ENCODE results near the gene ZFAND2B. TPM values are rescaled to one million over a fixed set of nuclear protein-coding genes. Genes with fewer than 3 reads are reported as not detected.
A peak's percentile ranks its signal among the peaks of the same experiment; 100 is the strongest.
"Not testable (repeated sequence)": the region's sequence is repeated elsewhere in the genome, so short reads cannot be mapped to it uniquely, and the experiment has no call there.

The ZFAND2B gene
- total RNA-seq, 1 donor from 2014 or later: 29.3 TPM

DNA sequence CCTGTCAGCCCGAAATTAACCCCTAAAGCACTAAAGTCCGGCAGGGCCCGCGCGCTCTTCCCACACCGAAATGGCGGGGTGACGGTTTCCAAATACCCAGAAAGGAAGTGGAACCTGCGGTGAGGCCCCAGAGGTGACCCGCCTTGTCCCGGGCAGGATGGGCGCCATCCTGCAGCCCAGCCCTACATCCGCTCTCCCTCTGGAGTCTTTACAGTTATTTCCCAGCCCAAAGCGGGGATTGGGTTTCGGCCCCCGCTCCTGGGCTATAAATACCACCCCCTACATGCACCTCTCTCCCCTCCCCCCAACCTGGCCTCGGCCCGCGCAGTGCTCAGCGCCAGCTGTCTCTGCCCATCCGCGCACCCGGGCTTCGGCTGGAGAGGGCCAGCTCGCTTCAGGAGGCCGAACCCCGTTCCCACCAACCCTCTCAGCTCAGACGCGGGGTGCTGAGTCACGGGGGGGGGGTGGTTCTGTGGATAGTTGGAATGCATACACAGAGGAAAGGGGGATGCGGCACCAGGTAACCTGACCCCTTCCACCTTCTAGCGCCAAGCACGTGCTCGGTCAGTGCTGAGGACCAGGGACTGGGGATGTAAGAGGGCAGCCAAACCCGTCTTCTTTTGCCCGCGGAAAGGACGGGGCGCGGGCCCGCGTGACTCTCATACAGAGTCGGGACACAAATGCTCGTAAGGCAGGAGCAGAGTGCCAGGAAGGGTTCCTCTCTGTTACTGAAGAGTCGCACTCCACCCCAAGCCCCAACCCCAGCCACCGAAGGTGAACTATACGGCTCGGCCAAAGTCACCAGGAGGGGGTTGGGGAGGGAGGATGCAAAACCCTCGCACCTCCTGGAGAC is 46.5 kb downstream of the ZFAND2B start, which contains the start of gene TUBA4B:
Gene TUBA4B (plus strand): TSS at position 344 of the 853 bp plus-strand sequence. CDS start 165 bp downstream, at position 509.
- H3K4me1 Mint-ChIP-seq (ENCODE audit: low read depth): peaks cover 17% of the 10 kb centered on the region
- DNase-seq (ENCODE audit: low spot score, unreplicated experiment): no peak
- TF ChIP-seq, protein P1, sequence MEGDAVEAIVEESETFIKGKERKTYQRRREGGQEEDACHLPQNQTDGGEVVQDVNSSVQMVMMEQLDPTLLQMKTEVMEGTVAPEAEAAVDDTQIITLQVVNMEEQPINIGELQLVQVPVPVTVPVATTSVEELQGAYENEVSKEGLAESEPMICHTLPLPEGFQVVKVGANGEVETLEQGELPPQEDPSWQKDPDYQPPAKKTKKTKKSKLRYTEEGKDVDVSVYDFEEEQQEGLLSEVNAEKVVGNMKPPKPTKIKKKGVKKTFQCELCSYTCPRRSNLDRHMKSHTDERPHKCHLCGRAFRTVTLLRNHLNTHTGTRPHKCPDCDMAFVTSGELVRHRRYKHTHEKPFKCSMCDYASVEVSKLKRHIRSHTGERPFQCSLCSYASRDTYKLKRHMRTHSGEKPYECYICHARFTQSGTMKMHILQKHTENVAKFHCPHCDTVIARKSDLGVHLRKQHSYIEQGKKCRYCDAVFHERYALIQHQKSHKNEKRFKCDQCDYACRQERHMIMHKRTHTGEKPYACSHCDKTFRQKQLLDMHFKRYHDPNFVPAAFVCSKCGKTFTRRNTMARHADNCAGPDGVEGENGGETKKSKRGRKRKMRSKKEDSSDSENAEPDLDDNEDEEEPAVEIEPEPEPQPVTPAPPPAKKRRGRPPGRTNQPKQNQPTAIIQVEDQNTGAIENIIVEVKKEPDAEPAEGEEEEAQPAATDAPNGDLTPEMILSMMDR (IDR thresholded peaks at IDR 0.05; ENCODE audit: unreplicated experiment): no peak
- peak within 1 kb of the TSS; percentile 71 for H3K4me3 Mint-ChIP-seq (ENCODE audit: low read depth)
- no peaks in the 10 kb centered on the region for H3K36me3 Mint-ChIP-seq (ENCODE audit: insufficient read depth)
- no peaks in the 10 kb centered on the region for H3K9me3 Mint-ChIP-seq (ENCODE audit: low read depth)
- H3K27ac Mint-ChIP-seq: peak within 1 kb of the TSS; percentile 52
- H3K27me3 Mint-ChIP-seq: peaks cover 56% of the 10 kb centered on the region

DNA sequence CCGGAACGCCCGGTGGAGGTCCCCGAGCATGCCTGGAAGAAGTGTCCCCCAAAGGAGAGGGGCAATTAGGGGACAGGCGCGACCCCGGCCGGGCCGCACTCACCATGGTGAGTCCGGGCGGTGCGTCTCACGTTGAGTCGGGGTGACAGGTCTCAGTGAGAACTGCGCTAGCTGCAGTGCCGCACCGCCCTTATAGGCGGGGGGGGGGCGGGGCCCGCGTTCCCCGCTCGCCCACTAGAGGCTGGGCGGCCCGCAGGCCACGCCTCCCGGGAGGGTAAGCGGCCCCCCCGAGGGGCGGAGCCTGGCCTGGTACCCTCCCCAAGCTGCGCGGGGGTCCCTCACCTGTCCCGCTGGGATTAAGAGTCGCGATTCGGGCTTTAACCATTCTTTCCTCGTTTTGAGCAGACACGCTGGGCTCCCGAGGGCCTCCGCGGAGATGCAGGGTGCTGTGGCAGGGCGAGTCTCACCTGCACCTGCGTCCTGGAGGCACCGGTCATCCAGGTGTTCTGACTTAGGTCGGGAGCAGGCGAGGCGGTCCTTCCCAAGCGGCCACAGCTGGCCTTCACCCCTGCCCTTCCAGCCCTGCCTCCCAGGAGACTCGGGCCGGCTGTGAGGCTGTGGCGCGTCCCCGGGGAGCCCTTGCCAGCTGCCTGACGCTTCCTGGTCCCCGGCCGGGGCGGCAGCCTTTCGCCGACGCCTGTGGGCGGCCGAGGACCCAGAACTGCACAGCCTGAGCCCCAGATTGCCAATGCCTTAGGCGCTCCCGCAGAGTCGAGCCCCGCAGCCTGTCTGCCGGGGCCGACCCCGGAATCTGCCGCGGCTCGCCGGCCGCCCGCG is 47.4 kb downstream of the ZFAND2B start, which contains the start of gene TUBA4A:
Gene TUBA4A (minus strand): TSS at position 166 of the 837 bp plus-strand sequence. CDS start 60 bp downstream, at position 106.
- DNase-seq (ENCODE audit: low spot score, unreplicated experiment): peak; percentile 57
- H3K9me3 Mint-ChIP-seq (ENCODE audit: low read depth): no peaks in the 10 kb centered on the region
- H3K27me3 Mint-ChIP-seq: peaks cover 61% of the 10 kb centered on the region
- H3K36me3 Mint-ChIP-seq (ENCODE audit: insufficient read depth): no peaks in the 10 kb centered on the region
- TF ChIP-seq, protein P1 (IDR thresholded peaks at IDR 0.05; ENCODE audit: unreplicated experiment): no peak
- H3K27ac Mint-ChIP-seq: peak within 1 kb of the TSS; percentile 52
- H3K4me1 Mint-ChIP-seq (ENCODE audit: low read depth): peaks cover 13% of the 10 kb centered on the region
- peak within 1 kb of the TSS; percentile 71 for H3K4me3 Mint-ChIP-seq (ENCODE audit: low read depth)

DNA sequence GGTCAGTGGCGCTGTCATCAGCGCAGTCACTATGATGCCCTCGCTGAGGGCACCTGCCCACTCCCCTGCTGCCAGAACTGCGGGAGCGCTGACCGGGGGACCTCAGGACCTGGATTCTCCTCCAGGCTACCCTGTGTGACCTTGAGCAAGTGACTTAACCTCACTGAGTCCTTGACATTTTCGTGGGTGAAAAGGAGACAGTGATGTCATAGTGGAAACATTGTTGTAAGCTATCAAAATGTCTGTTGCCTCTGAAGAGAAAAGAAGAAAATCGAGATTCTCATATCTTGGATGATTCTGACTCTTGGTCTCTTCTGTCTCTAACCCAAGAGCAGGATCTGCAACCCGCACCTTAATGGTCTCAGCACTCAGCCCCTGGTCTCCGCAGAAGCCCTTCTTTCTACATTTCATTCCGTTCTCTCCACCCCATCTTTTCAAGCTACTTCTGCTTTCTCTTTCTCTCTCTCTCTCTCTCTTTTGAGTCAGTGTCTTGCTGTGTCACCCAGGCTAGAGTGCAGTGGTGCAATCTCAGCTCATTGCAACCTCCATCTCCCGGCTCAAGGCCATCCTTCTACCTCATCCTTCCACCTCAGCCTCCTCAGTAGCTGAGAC is 48.1 kb downstream of the ZFAND2B start:
- Mint-ChIP-seq H3K27me3 (peaks cover 65% of the 10 kb centered on the region), H3K27ac (no peak overlapping the region), H3K4me3 (ENCODE audit: low read depth) (peak overlapping the region; percentile 32), H3K9me3 (ENCODE audit: low read depth) (no peaks in the 10 kb centered on the region), H3K36me3 (ENCODE audit: insufficient read depth) (no peaks in the 10 kb centered on the region), H3K4me1 (ENCODE audit: low read depth) (peaks cover 5% of the 10 kb centered on the region)
- TF ChIP-seq, protein P1 (IDR thresholded peaks at IDR 0.05; ENCODE audit: unreplicated experiment): no peak
- DNase-seq (ENCODE audit: low spot score, unreplicated experiment): no peak

DNA sequence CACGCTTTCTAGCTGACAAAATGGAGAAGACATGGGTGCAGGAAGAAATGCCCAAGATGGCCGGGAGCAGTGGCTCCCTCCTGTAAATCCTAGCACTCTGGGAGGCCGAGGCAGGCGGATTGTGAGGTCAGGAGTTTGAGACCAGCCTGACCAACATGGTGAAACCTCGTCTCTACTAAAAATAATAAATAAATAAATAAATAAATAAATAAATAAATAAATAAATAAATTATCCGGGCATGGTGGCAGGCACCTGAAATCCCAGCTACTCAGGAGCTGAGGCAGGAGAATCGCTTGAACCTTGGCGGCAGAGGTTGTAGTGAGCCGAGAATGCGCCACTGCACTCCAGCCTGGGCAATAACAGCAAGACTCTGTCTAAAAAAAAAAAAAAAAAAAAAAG is 52.4 kb downstream of the ZFAND2B start:
- not testable (repeated sequence) for H3K27ac Mint-ChIP-seq; H3K4me3 Mint-ChIP-seq (ENCODE audit: low read depth); H3K4me1 Mint-ChIP-seq (ENCODE audit: low read depth); H3K36me3 Mint-ChIP-seq (ENCODE audit: insufficient read depth); H3K9me3 Mint-ChIP-seq (ENCODE audit: low read depth); DNase-seq (ENCODE audit: low spot score, unreplicated experiment)
- peaks cover 59% of the 10 kb centered on the region for H3K27me3 Mint-ChIP-seq

Other genes starting within 250 kb of the ZFAND2B start
- gene CDK5R2, start 247.1 kb upstream of the ZFAND2B start, total RNA-seq: 5.1 and 6.2 TPM in 2 replicates
- gene FEV, start 221.6 kb upstream of the ZFAND2B start, total RNA-seq: 13.5 and 15.6 TPM in 2 replicates
- 24.4 and 30.1 TPM in 2 replicates for gene CRYBA2, start 213.4 kb upstream of the ZFAND2B start, total RNA-seq
- 0.65 and 0.67 TPM in 2 replicates for gene CFAP65, start 165.3 kb upstream of the ZFAND2B start, total RNA-seq
- gene IHH, start 145.9 kb upstream of the ZFAND2B start, total RNA-seq: 17.3 and 24.1 TPM in 2 replicates
- 15.4 and 17.7 TPM in 2 replicates for gene NHEJ1, start 46.0 kb upstream of the ZFAND2B start, total RNA-seq
- gene SLC23A3, start 36.8 kb upstream of the ZFAND2B start, total RNA-seq: 1.7 and 2.8 TPM in 2 replicates
- gene CNPPD1, start 29.9 kb upstream of the ZFAND2B start, total RNA-seq: 38.9 and 40.8 TPM in 2 replicates
- 77.0 and 77.4 TPM in 2 replicates for gene RETREG2, start 28.5 kb upstream of the ZFAND2B start, total RNA-seq
- 26.7 and 29.9 TPM in 2 replicates for gene ABCB6, start 12.2 kb downstream of the ZFAND2B start, total RNA-seq
- 40.6 and 43.6 TPM in 2 replicates for gene ATG9A, start 22.9 kb downstream of the ZFAND2B start, total RNA-seq
- gene ANKZF1, start 23.0 kb downstream of the ZFAND2B start, total RNA-seq: 64.3 and 66.7 TPM in 2 replicates
- gene GLB1L, start 38.7 kb downstream of the ZFAND2B start, total RNA-seq: 11.8 and 13.5 TPM in 2 replicates
- 23.2 and 24.1 TPM in 2 replicates for gene STK16, start 38.7 kb downstream of the ZFAND2B start, total RNA-seq
- gene TUBA4B, start 46.5 kb downstream of the ZFAND2B start, total RNA-seq: not detected in 2 replicates
- gene TUBA4A, start 47.1 kb downstream of the ZFAND2B start, total RNA-seq: 8.3 and 9.1 TPM in 2 replicates
- gene DNAJB2, start 72.6 kb downstream of the ZFAND2B start, total RNA-seq: 66.2 and 69.5 TPM in 2 replicates
- gene PTPRN, start 102.6 kb downstream of the ZFAND2B start, total RNA-seq: 30.2 and 30.5 TPM in 2 replicates
- gene RESP18, start 126.0 kb downstream of the ZFAND2B start, total RNA-seq: not detected in 2 replicates
- gene DNPEP, start 181.1 kb downstream of the ZFAND2B start, total RNA-seq: 36.0 and 47.0 TPM in 2 replicates
- gene DES, start 211.6 kb downstream of the ZFAND2B start, total RNA-seq: not detected in 2 replicates
- 15.1 and 15.5 TPM in 2 replicates for gene SPEG, start 228.1 kb downstream of the ZFAND2B start, total RNA-seq